Sigmoid colon (tissue), 7 donors: Measurements from ENCODE around the gene APBB1IP. TPM values are rescaled to one million over a fixed set of nuclear protein-coding genes. Genes with fewer than 3 reads are reported as not detected.
A peak's percentile ranks its signal among the peaks of the same experiment; 100 is the strongest.

Experiments
- DNase-seq: peaks from one replicate; pipeline ENCODE4 v3.0.0-alpha.2; 2019
- H3K27ac ChIP-seq, 4 donors: fragments of 200-600 bp; sonication (generic); one replicate each; pipeline ENCODE4 v1.5.1; 2016 to 2019; ENCODE audit warnings: mild to moderate bottlenecking in 1 of 4
- H3K27me3 ChIP-seq, 3 donors: fragments of 200-600 bp; sonication (generic); one replicate each; pipeline ENCODE4 v1.5.1; 2019; ENCODE audit warnings: mild to moderate bottlenecking in 1 of 3
- H3K36me3 ChIP-seq, 4 donors: fragments of 200-600 bp; sonication (generic); one replicate each; pipeline ENCODE4 v1.5.1; 2016 to 2019
- H3K4me1 ChIP-seq, 4 donors: fragments of 200-600 bp; sonication (generic); one replicate each; pipeline ENCODE4 v1.5.1; 2017 to 2019
- H3K4me3 ChIP-seq, 4 donors: fragments of 200-600 bp; sonication (generic); one replicate each; pipeline ENCODE4 v1.5.1; 2017 to 2019; ENCODE audit warnings: mild to moderate bottlenecking in 2 of 4, moderate library complexity in 1 of 4
- H3K9me3 ChIP-seq, 4 donors: fragments of 200-600 bp in 3 of 4; sonication (generic) in 3 of 4; one replicate each; pipeline versions ENCODE4 v1.5.1 to v1.6.1; 2013 to 2019
- EP300 ChIP-seq, 4 donors: sonication (generic); formaldehyde crosslinking; IDR thresholded peaks; one replicate each; pipeline ENCODE4 v1.6.1; 2017; ENCODE audit warnings: antibody characterized with exemption in 4 of 4
- POLR2A ChIP-seq, 2 donors: fragments of 450-650 bp; IDR thresholded peaks; one replicate each; pipeline ENCODE4 v1.6.1; 2016; ENCODE audit warnings: antibody characterized with exemption in 2 of 2, mild to moderate bottlenecking in 2 of 2, moderate library complexity in 2 of 2
- POLR2AphosphoS5 ChIP-seq, 4 donors: sonication (generic); formaldehyde crosslinking; IDR thresholded peaks; one replicate each; pipeline ENCODE4 v1.6.1; 2017; ENCODE audit warnings: antibody characterized with exemption in 4 of 4
- WGBS, 2 donors: extraction: QIAGEN DNeasy Blood & Tissue Kit; methylation state at CpG; one replicate each; pipeline ENCODE4 v1.1.7; 2013; 5-methylcytosine and 5-hydroxymethylcytosine counted together
- intact Hi-C: fragments of 100-400 bp; cut with DNase I; formaldehyde crosslinking; loops from one replicate; pipeline ENCODE4 v1.15.1; 2023
- polyA plus RNA-seq, 3 donors: library from polyadenylated mRNA; stranded (reverse); fragments of 200-250 nt; gene quantifications; one replicate each; pipeline ENCODE4 v1.2.3, GENCODE V29; 2013
- total RNA-seq, 4 donors: library from RNA; depleted of rRNA; stranded (reverse); fragments of >200 nt; gene quantifications; one replicate each; pipeline ENCODE4 v1.1.0, GENCODE V29; 2016
- TF ChIP-seq, protein P1 (sequence below), 4 experiments: fragments of 450-650 bp in 3 of 4; fragments of 200-600 bp in 1 of 4; IDR thresholded peaks; one replicate each; pipeline ENCODE4 v1.5.1; 2016 to 2019; ENCODE audit warnings: antibody characterized with exemption in 4 of 4, mild to moderate bottlenecking in 3 of 4, moderate library complexity in 2 of 4
- donor health status: healthy with polysubstance abuse.
- donor health status: Bipolar disorder and iron deficiency.
- donor health status: healthy.

The APBB1IP gene
- total and polyA plus RNA-seq, 7 donors = 1.4 to 11.4 (median 3.5) TPM

DNA sequence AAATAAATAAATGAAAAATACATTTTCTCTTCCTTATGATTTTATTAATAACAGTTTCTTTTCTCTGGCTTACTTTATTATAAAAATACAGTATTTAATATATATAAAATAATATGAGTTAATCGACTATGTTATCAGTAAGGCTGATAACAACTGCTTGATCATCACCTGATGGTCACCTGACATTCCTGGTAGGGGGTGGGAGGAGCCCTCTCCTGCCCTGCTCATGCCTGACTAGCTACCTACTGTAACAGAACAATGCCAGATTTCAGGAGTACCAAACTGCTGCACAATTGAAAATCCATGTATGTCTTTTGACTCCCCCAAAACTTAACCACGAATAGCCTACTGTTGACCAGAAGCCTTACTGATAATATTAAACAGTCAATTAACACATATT lies 1.3 kb upstream of the APBB1IP start:
- H3K27me3 ChIP-seq = peaks cover 0 to 34% (median 0%) of the 10 kb centered on the region in 3 donors
- no peak for TF ChIP-seq EP300 (IDR thresholded peaks at IDR 0.05)
- no peak for TF ChIP-seq POLR2A (IDR thresholded peaks at IDR 0.05)
- TF ChIP-seq POLR2AphosphoS5 (IDR thresholded peaks at IDR 0.05) = no peak
- TF ChIP-seq, protein P1, sequence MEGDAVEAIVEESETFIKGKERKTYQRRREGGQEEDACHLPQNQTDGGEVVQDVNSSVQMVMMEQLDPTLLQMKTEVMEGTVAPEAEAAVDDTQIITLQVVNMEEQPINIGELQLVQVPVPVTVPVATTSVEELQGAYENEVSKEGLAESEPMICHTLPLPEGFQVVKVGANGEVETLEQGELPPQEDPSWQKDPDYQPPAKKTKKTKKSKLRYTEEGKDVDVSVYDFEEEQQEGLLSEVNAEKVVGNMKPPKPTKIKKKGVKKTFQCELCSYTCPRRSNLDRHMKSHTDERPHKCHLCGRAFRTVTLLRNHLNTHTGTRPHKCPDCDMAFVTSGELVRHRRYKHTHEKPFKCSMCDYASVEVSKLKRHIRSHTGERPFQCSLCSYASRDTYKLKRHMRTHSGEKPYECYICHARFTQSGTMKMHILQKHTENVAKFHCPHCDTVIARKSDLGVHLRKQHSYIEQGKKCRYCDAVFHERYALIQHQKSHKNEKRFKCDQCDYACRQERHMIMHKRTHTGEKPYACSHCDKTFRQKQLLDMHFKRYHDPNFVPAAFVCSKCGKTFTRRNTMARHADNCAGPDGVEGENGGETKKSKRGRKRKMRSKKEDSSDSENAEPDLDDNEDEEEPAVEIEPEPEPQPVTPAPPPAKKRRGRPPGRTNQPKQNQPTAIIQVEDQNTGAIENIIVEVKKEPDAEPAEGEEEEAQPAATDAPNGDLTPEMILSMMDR (IDR thresholded peaks at IDR 0.05) = no peak
- H3K27ac ChIP-seq = no peak overlapping the region
- no peaks in the 10 kb centered on the region for H3K9me3 ChIP-seq
- peaks cover 0 to 7% (median 0%) of the 10 kb centered on the region in 4 donors for H3K4me1 ChIP-seq
- no peak for DNase-seq
- 62 to 76% methylated on average over 2 of the region's 2 CpGs for WGBS, 2 donors
- no peak overlapping the region for H3K4me3 ChIP-seq
- no peaks in the 10 kb centered on the region for H3K36me3 ChIP-seq
- intact Hi-C loops = no loop called here

DNA sequence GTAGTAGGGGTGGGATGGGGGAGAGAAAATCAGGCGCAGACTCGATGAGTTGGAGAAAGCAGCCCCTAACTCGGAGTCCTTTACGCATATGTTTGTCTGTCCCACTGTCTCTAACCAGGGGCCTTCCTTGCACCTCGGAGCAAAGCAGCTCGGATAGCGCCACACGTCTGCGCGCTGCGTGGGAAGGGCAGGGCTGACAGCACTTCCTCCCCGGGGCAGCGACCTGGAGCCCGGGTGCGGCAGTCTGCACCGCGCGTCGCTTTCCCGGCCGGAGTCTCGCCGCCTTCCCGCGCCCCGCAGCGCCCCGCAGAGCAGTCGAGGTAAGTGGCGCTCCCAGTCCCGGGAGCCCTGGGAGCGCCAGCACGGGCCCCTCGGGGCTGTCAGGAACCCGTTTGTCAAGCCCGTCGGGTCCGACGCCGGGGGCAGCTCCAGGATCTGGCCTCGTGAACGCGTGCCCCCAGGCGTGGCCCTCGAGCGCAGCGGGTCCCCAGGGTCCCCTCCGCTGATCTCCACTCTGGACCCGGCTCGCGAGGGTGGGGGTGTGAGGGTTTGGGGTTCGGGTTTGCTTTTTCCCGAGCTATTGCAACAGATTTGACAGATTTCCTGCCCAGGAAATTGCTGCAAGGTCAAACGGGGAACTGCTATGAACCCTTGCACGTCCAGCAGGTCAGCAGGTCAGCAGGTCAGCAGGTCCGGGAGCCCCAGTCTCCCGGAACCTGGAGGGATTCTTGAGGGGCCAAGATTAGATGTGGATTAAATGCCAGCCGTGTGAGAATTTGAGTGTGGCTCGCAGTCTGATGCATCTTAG lies 597 bp downstream of the APBB1IP start:
- Histone ChIP-seq H3K9me3 (no peaks in the 10 kb centered on the region), H3K36me3 (no peaks in the 10 kb centered on the region), H3K27me3 (peaks cover 0 to 34% (median 0%) of the 10 kb centered on the region in 3 donors), H3K4me3 (peak overlapping the region in 3 of 4 donors; percentile 33 to 41 (median 38)), H3K4me1 (peaks cover 0 to 7% (median 0%) of the 10 kb centered on the region in 4 donors), H3K27ac (peak overlapping the region; percentile 63 to 77 (median 68))
- 3 to 19% methylated on average over 59 of the region's 59 CpGs for WGBS, 2 donors
- intact Hi-C loops = no loop called here
- no peak for TF ChIP-seq POLR2AphosphoS5 (IDR thresholded peaks at IDR 0.05)
- TF ChIP-seq, protein P1 (IDR thresholded peaks at IDR 0.05) = no peak
- TF ChIP-seq POLR2A (IDR thresholded peaks at IDR 0.05) = no peak
- TF ChIP-seq EP300 (IDR thresholded peaks at IDR 0.05) = no peak
- DNase-seq = peak; percentile 63

DNA sequence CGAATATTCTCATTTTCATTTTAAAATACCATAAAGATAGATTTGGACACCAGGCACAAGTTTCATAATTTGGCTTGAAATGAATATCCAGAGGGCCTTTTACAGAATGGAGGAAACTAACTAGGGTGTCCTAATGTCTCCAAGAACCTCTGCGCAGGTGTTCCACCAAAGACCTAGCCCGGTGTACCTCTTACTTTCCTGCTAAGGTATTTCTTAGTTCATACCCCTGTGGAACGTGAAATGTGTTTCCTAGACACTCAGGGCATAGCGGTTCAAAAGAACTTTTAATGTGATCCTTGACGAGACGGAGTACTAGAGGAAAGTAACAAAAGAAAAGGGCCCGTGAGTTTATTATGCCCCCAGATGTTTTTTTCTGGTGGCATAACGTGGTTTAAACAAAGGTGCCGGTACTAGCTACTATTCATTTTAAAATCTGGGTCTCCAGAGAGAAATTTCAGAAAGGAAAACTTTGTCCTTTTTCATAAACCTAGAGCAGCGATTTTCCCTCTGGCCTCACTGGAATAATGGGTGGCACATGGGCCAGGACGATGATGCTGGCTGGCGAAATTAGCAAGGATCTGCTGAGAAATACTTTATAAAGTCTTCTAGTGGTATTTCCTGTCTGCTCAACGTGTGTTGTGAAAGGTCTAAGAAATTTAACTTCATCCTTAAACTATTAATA lies 1.4 kb downstream of the APBB1IP start:
- Histone ChIP-seq H3K9me3 (no peaks in the 10 kb centered on the region), H3K4me1 (peaks cover 0 to 7% (median 0%) of the 10 kb centered on the region in 4 donors), H3K27ac (peak overlapping the region in 2 of 4 donors; percentile 63 to 68), H3K27me3 (peaks cover 0 to 34% (median 0%) of the 10 kb centered on the region in 3 donors), H3K36me3 (no peaks in the 10 kb centered on the region), H3K4me3 (peak overlapping the region in 3 of 4 donors; percentile 33 to 41 (median 38))
- DNase-seq = no peak
- WGBS, 2 donors = 42 to 65% methylated on average over 14 of the region's 14 CpGs
- no peak for TF ChIP-seq EP300 (IDR thresholded peaks at IDR 0.05)
- no peak for TF ChIP-seq POLR2AphosphoS5 (IDR thresholded peaks at IDR 0.05)
- TF ChIP-seq, protein P1 (IDR thresholded peaks at IDR 0.05) = no peak
- TF ChIP-seq POLR2A (IDR thresholded peaks at IDR 0.05) = no peak
- intact Hi-C loops = no loop called here

DNA sequence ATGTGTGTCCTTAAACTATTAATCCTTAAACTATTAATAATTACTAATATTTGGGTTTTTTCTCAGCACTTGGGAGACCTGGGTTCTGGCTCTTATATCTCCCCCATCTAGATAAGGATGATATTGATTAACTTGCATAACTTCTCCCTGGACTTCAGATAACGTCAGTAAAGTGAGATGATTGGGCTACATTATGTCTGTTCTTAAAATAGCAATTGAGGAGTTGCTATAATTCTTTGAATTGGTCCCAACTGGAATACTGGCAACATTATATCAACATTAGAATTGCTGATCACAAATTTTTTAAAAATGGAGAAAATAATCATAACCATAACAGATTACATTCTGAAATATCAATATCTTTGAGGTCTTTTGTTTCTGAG lies 1.9 kb downstream of the APBB1IP start:
- peak overlapping the region in 1 of 4 donors; percentile 68 for H3K27ac ChIP-seq
- WGBS, 2 donors = 27 to 32% methylated on average over 1 of the region's 1 CpG

More for the DNA sequence above, 1.9 kb downstream of the APBB1IP start:
- DNase-seq = no peak
- intact Hi-C loops = no loop called here
- Histone ChIP-seq H3K27me3 (peaks cover 0 to 34% (median 0%) of the 10 kb centered on the region in 3 donors), H3K36me3 (no peaks in the 10 kb centered on the region), H3K9me3 (no peaks in the 10 kb centered on the region), H3K4me1 (peaks cover 0 to 7% (median 0%) of the 10 kb centered on the region in 4 donors), H3K4me3 (peak overlapping the region in 1 of 4 donors; percentile 41)
- TF ChIP-seq, protein P1 (IDR thresholded peaks at IDR 0.05) = no peak
- no peak for TF ChIP-seq POLR2A (IDR thresholded peaks at IDR 0.05)
- no peak for TF ChIP-seq EP300 (IDR thresholded peaks at IDR 0.05)
- TF ChIP-seq POLR2AphosphoS5 (IDR thresholded peaks at IDR 0.05) = no peak
